SKM-1 treated with dmso at 0.1 percent for 144 hours (cell line): ENCODE results near the gene PRPF8.

Source experiments
- DNase-seq: peaks from one replicate; lab custom pipeline; 2025; ENCODE audit not compliant: unreplicated experiment; lab: John Stamatoyannopoulos, UW

Gene PRPF8

GRCh38 chr17:1646199-1646875 lies 38.3 kb downstream of the PRPF8 start:
- DNase-seq: no peak

GRCh38 chr17:1645207-1646171 lies 39.2 kb downstream of the PRPF8 start, which contains the start of gene SCARF1:
TSS of gene SCARF1 (minus strand) at chr17:1645732. CDS start at chr17:1645697, 35 bp downstream.
- no peak for DNase-seq

- DNase-seq: no peak
Measured at GRCh38 chr17:1644493-1645206, 40.0 kb downstream of the PRPF8 start.

GRCh38 chr17:1643999-1644492 lies 40.6 kb downstream of the PRPF8 start:
- DNase-seq: no peak

- no peak for DNase-seq
Measured at GRCh38 chr17:1643293-1643998, 41.2 kb downstream of the PRPF8 start.

- no peak for DNase-seq
Measured at GRCh38 chr17:1641065-1641403, 43.6 kb downstream of the PRPF8 start.

- no peak for DNase-seq
Measured at GRCh38 chr17:1640329-1641064, 44.2 kb downstream of the PRPF8 start.

GRCh38 chr17:1639549-1640180 lies 45.0 kb downstream of the PRPF8 start:
- DNase-seq: no peak

- no peak for DNase-seq
Measured at GRCh38 chr17:1638624-1639300, 45.9 kb downstream of the PRPF8 start.

- no peak for DNase-seq
Measured at GRCh38 chr17:1638171-1638590, 46.5 kb downstream of the PRPF8 start.

- no peak for DNase-seq
Measured at GRCh38 chr17:1636732-1637285, 47.9 kb downstream of the PRPF8 start.

GRCh38 chr17:1635675-1636465 lies 48.8 kb downstream of the PRPF8 start:
- DNase-seq: no peak

GRCh38 chr17:1634841-1635650 lies 49.6 kb downstream of the PRPF8 start:
- DNase-seq: no peak

- DNase-seq: no peak
Measured at GRCh38 chr17:1630662-1631061, 54.0 kb downstream of the PRPF8 start.

- DNase-seq: no peak
Measured at GRCh38 chr17:1629504-1630310, 55.0 kb downstream of the PRPF8 start.

GRCh38 chr17:1628856-1629503 lies 55.7 kb downstream of the PRPF8 start:
- peak; percentile 68 for DNase-seq
